H1 (cell line): ENCODE results near the gene COL4A3. TPM values are rescaled to one million over a fixed set of nuclear protein-coding genes. Genes with fewer than 3 reads are reported as not detected.

Experiments used
- KDM5A ChIP-seq: fragments of 200-600 bp; IDR thresholded peaks from 2 replicates; pipeline ENCODE4 v1.7.1; 2012; ENCODE audit warnings: mild to moderate bottlenecking, low read length, inconsistent platforms, mixed read lengths
- MAX ChIP-seq: IDR thresholded peaks from 2 replicates; pipeline ENCODE4 v1.6.1; 2012; ENCODE audit warnings: inconsistent platforms
- POLR2AphosphoS5 ChIP-seq: IDR thresholded peaks from 2 replicates; pipeline ENCODE4 v1.6.1; 2011; ENCODE audit warnings: low read depth, low read length
- USF2 ChIP-seq: IDR thresholded peaks from 2 replicates; pipeline ENCODE4 v1.6.1; 2011; ENCODE audit warnings: low read length, improper control_type of control experiment
- polyA plus RNA-seq, 7 experiments: library from polyadenylated mRNA; depleted of rRNA in 3 of 7; stranded (reverse) in 5 of 7; unstranded in 2 of 7; fragments of >200 nt in 5 of 7; fragments of 200-250 nt in 2 of 7; gene quantifications; 1 replicate in 5 of 7; 2 replicates in 1 of 7; 4 replicates in 1 of 7; pipeline versions ENCODE4 v1.2.1 to v1.2.3, GENCODE V29; 2011 to 2013; ENCODE audit warnings: missing spikeins in 2 of 7, mixed read lengths in 2 of 7
- total RNA-seq: library from RNA; stranded (reverse); fragmentation: NEBNext Ultra II Directional; extraction: Animal tissue kit (Norgen Biotek cat#: 25700); gene quantifications from 2 replicates; pipeline ENCODE4 v1.2.1, GENCODE V29; 2021

The COL4A3 gene
- total and polyA plus RNA-seq, 2 of the 8 experiments (the other 6 are each of a cell fraction or from before 2014, with no cell fraction given), result 0.12 to 0.17 TPM

DNA sequence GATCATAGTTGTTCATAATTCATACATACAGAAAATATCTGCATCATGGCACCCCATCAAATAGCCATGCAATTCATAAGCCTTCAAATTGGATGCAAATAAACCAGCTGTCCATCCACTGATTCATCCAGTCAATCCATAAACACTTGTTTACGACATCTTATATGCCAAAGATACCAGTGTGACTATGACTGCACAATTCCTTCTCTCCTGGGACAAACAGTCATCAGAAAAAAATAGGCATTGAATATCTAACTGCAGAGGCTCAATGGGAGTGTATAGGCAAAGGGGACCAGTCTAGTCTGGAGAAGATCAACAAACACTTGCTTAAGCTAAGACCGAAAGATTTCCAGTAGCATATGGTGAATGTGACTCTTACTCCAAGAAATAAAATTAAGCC lies 70.0 kb downstream of the COL4A3 start (continued):
- TF ChIP-seq USF2 (no peak), KDM5A (no peak), MAX (no peak), POLR2AphosphoS5 (no peak)
